NCI-H1105 treated with DMSO at 0.1 percent for 48 hours (cell line): Measurements from ENCODE around the gene PTPRE.

Experiments used
- DNase-seq: peaks from one replicate; lab custom pipeline; 2025; lab: John Stamatoyannopoulos, UW

Gene PTPRE

GRCh38 chr10:128026615-128027300, 119.9 kb downstream of the PTPRE start:
- DNase-seq = no peak

- DNase-seq = no peak
Observed at GRCh38 chr10:128027306-128027705, 120.4 kb downstream of the PTPRE start.

- no peak for DNase-seq
Observed at GRCh38 chr10:128027822-128028507, 121.1 kb downstream of the PTPRE start.

- DNase-seq = no peak
Observed at GRCh38 chr10:128028508-128029289, 121.8 kb downstream of the PTPRE start.

- DNase-seq = no peak
Observed at GRCh38 chr10:128029290-128029651, 122.4 kb downstream of the PTPRE start.

GRCh38 chr10:128029731-128030369, 122.9 kb downstream of the PTPRE start:
- no peak for DNase-seq

GRCh38 chr10:128030498-128031072, 123.7 kb downstream of the PTPRE start:
- DNase-seq = no peak

- no peak for DNase-seq
Observed at GRCh38 chr10:128031216-128031615, 124.3 kb downstream of the PTPRE start.

- DNase-seq = no peak
Observed at GRCh38 chr10:128032466-128032865, 125.6 kb downstream of the PTPRE start.

GRCh38 chr10:128035557-128035973, 128.7 kb downstream of the PTPRE start:
- DNase-seq = no peak

- no peak for DNase-seq
Observed at GRCh38 chr10:128036011-128036615, 129.2 kb downstream of the PTPRE start.

GRCh38 chr10:128036746-128037543, 130.0 kb downstream of the PTPRE start:
- DNase-seq = no peak

GRCh38 chr10:128040096-128040495, 133.2 kb downstream of the PTPRE start:
- DNase-seq = no peak

- DNase-seq = no peak
Observed at GRCh38 chr10:128040681-128041080, 133.8 kb downstream of the PTPRE start.

GRCh38 chr10:128042131-128042610, 135.3 kb downstream of the PTPRE start:
- no peak for DNase-seq

GRCh38 chr10:128043259-128044045, 136.5 kb downstream of the PTPRE start:
- DNase-seq = no peak

- DNase-seq = no peak
Observed at GRCh38 chr10:128044186-128044585, 137.3 kb downstream of the PTPRE start.

GRCh38 chr10:128044961-128045832, 138.3 kb downstream of the PTPRE start:
- DNase-seq = no peak

- DNase-seq = no peak
Observed at GRCh38 chr10:128045833-128046120, 138.9 kb downstream of the PTPRE start.
